Measurements from ENCODE around the gene TM9SF4. TPM values are rescaled to one million over a fixed set of nuclear protein-coding genes. Genes with fewer than 3 reads are reported as not detected.

Gene TM9SF4
- total RNA-seq, 2 experiments from 2014 or later: 22.4 to 24.5 TPM

DNA sequence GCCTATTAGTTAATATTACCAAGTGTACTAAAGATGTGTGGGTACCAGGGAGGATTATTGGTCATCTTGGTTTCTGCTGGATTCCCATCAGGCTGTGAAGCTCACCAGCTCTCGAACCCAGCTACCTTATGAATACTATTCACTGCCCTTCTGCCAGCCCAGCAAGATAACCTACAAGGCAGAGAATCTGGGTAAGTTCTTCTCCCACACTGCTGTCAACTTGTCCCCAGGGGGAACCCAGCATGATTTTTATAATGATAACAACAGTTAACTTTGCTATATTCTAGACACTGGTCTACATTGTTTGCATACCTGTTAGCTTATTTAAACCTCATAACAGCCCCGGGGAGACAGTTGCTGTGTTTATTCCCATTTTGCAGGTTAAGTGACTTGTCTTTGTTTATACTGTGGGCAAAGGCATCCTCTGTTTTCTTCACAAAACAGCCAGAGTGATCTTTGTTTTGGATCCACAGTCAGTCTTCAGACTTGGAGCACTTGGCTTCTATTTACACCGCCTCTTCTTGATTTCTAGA is 26.5 kb downstream of the TM9SF4 start:
- intact Hi-C loops (cut with DNase I, micrococcal nuclease): no loop called here
- H3K36me3 Mint-ChIP-seq (ENCODE audit: low read depth): peaks cover 72% of the 10 kb centered on the region
- H3K4me1 Mint-ChIP-seq (ENCODE audit: low read depth): peaks cover 7% of the 10 kb centered on the region
- ATAC-seq (ENCODE audit: poor library complexity): no peak
- peaks cover 61% of the 10 kb centered on the region for H3K36me3 ChIP-seq (ENCODE audit: insufficient read depth, low read length)
- POLR2A ChIA-PET: no interaction called here
- H3K4me3 ChIP-seq (ENCODE audit: low read length): no peak overlapping the region
- H3K9me3 ChIP-seq (ENCODE audit: control insufficient read depth in 1 of 2, insufficient read depth in 1 of 2, low read length in 2 of 2): no peaks in the 10 kb centered on the region
- TF ChIP-seq, protein P1, sequence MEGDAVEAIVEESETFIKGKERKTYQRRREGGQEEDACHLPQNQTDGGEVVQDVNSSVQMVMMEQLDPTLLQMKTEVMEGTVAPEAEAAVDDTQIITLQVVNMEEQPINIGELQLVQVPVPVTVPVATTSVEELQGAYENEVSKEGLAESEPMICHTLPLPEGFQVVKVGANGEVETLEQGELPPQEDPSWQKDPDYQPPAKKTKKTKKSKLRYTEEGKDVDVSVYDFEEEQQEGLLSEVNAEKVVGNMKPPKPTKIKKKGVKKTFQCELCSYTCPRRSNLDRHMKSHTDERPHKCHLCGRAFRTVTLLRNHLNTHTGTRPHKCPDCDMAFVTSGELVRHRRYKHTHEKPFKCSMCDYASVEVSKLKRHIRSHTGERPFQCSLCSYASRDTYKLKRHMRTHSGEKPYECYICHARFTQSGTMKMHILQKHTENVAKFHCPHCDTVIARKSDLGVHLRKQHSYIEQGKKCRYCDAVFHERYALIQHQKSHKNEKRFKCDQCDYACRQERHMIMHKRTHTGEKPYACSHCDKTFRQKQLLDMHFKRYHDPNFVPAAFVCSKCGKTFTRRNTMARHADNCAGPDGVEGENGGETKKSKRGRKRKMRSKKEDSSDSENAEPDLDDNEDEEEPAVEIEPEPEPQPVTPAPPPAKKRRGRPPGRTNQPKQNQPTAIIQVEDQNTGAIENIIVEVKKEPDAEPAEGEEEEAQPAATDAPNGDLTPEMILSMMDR (IDR thresholded peaks at IDR 0.05): no peak
- H3K4me1 ChIP-seq (ENCODE audit: insufficient read depth, low read length): no peaks in the 10 kb centered on the region
- DNase-seq: no peak
- no peaks in the 10 kb centered on the region for H3K27me3 ChIP-seq (ENCODE audit: control insufficient read depth in 1 of 2, insufficient read depth in 2 of 2, low read length in 2 of 2)
- H3K27ac ChIP-seq (ENCODE audit: low read depth in 1 of 2, low read length in 2 of 2): no peak overlapping the region
- no peak overlapping the region for H3K27ac Mint-ChIP-seq
- H3K9me3 Mint-ChIP-seq: no peaks in the 10 kb centered on the region
- H3K4me3 Mint-ChIP-seq: no peak overlapping the region
- no peaks in the 10 kb centered on the region for H3K27me3 Mint-ChIP-seq
- CTCF ChIA-PET: no interaction called here

DNA sequence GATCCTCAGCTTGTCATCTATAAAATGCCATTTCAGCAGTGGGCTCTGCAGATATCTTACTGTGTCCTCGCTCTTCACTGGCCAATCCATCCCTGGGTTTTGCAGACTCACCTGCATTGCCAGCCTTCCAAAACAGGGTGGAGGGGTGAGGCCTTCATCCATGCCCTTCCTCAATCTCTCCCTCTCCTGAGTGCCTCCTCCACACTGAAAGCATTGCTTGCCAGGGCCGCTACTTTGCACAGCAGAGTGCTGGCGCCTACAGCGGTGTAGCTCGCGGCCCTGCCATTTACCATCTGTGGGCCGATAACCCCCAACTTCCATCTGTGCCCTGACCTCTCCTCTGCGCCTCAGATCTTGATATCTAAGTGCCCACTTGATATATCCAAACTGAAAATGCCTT is 29.4 kb downstream of the TM9SF4 start:
- no peaks in the 10 kb centered on the region for H3K27me3 Mint-ChIP-seq
- no peaks in the 10 kb centered on the region for H3K4me1 Mint-ChIP-seq (ENCODE audit: low read depth)
- ChIA-PET CTCF (no interaction called here), POLR2A (no interaction called here)
- H3K9me3 Mint-ChIP-seq: no peaks in the 10 kb centered on the region
- Histone ChIP-seq H3K27ac (ENCODE audit: low read depth in 1 of 2, low read length in 2 of 2) (no peak overlapping the region), H3K4me3 (ENCODE audit: low read length) (no peak overlapping the region), H3K4me1 (ENCODE audit: insufficient read depth, low read length) (no peaks in the 10 kb centered on the region), H3K9me3 (ENCODE audit: control insufficient read depth in 1 of 2, insufficient read depth in 1 of 2, low read length in 2 of 2) (no peaks in the 10 kb centered on the region), H3K27me3 (ENCODE audit: control insufficient read depth in 1 of 2, insufficient read depth in 2 of 2, low read length in 2 of 2) (no peaks in the 10 kb centered on the region), H3K36me3 (ENCODE audit: insufficient read depth, low read length) (peaks cover 81% of the 10 kb centered on the region)
- H3K4me3 Mint-ChIP-seq: no peak overlapping the region
- intact Hi-C loops (cut with DNase I, micrococcal nuclease): no loop called here
- H3K27ac Mint-ChIP-seq: no peak overlapping the region
- no peak for DNase-seq
- TF ChIP-seq, protein P1 (IDR thresholded peaks at IDR 0.05): no peak
- ATAC-seq (ENCODE audit: poor library complexity): no peak
- peaks cover 79% of the 10 kb centered on the region for H3K36me3 Mint-ChIP-seq (ENCODE audit: low read depth)

DNA sequence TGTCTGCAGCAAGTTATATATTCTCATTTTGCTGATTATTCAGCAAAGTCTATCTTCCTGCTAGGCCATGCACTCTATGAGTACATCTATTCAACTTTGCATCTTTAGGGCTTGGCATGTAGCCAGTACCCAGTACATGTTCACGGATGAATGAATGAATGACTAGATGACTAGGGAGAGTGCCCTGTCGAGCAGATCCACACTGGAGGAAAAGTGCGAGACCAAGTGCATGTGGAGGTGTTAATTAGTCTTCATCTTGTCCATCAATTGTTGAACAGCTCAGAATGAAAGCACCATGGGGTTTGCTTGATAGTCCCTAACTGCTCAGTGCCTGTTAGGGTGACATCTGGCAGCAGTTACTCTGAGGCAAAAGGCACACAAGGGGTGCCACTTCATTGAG is 30.4 kb downstream of the TM9SF4 start:
- no peak overlapping the region for H3K27ac Mint-ChIP-seq
- Histone ChIP-seq H3K27me3 (ENCODE audit: control insufficient read depth in 1 of 2, insufficient read depth in 2 of 2, low read length in 2 of 2) (no peaks in the 10 kb centered on the region), H3K9me3 (ENCODE audit: control insufficient read depth in 1 of 2, insufficient read depth in 1 of 2, low read length in 2 of 2) (no peaks in the 10 kb centered on the region), H3K4me3 (ENCODE audit: low read length) (no peak overlapping the region), H3K4me1 (ENCODE audit: insufficient read depth, low read length) (no peaks in the 10 kb centered on the region), H3K27ac (ENCODE audit: low read depth in 1 of 2, low read length in 2 of 2) (no peak overlapping the region), H3K36me3 (ENCODE audit: insufficient read depth, low read length) (peaks cover 85% of the 10 kb centered on the region)
- ATAC-seq (ENCODE audit: poor library complexity) (no peak), DNase-seq (no peak)
- H3K36me3 Mint-ChIP-seq (ENCODE audit: low read depth): peaks cover 87% of the 10 kb centered on the region
- CTCF ChIA-PET: no interaction called here
- H3K4me1 Mint-ChIP-seq (ENCODE audit: low read depth): no peaks in the 10 kb centered on the region
- POLR2A ChIA-PET: no interaction called here
- intact Hi-C loops (cut with DNase I, micrococcal nuclease): no loop called here
- no peaks in the 10 kb centered on the region for H3K9me3 Mint-ChIP-seq
- TF ChIP-seq, protein P1 (IDR thresholded peaks at IDR 0.05): no peak
- no peak overlapping the region for H3K4me3 Mint-ChIP-seq
- H3K27me3 Mint-ChIP-seq: no peaks in the 10 kb centered on the region

All from CD4-positive, alpha-beta T cell (primary cell).